Caco-2 (cell line): ENCODE data around the gene SYCP2. TPM values are rescaled to one million over a fixed set of nuclear protein-coding genes. Genes with fewer than 3 reads are reported as not detected.

Source experiments
- BruUV-seq: library from RNA; stranded (reverse); fragments of 400-500 nt; replicated peaks from 2 replicates; lab custom pipeline; 2021; lab: Mats Ljungman, UMichigan
- CTCF ChIA-PET: fragments of 300-600 bp; sonication (Branson Sonifier 250); formaldehyde crosslinking; loops from one replicate; lab custom pipeline; 2022; ENCODE audit warnings: antibody characterized with exemption; lab: Charles Lee
- POLR2A ChIA-PET: fragments of 300-600 bp; sonication (Branson Sonifier 250); formaldehyde crosslinking; loops from one replicate; lab custom pipeline; 2022; ENCODE audit warnings: antibody characterized with exemption; lab: Charles Lee
- DNase-seq, 2 experiments: peaks; one replicate each; pipeline versions ENCODE4 v3.0.0 to v3.0.0-alpha.2; 2020 to 2022
- H3K27me3 ChIP-seq: replicated peaks from 2 replicates; pipeline ENCODE4 v1.6.0; 2011; ENCODE audit warnings: low read length; ENCODE audit not compliant: control insufficient read depth, insufficient read depth
- H3K36me3 ChIP-seq: 2 replicates; pipeline ENCODE4 v1.5.1; 2011; ENCODE audit warnings: low read length; ENCODE audit not compliant: control insufficient read depth, insufficient read depth
- H3K4me1 ChIP-seq: fragments of 250-450 bp; sonication (Bioruptor Pico); 2 replicates; pipeline ENCODE4 v1.5.1; 2020; ENCODE audit warnings: mild to moderate bottlenecking
- H3K4me3 ChIP-seq: 2 replicates; pipeline ENCODE4 v1.5.1; 2011; ENCODE audit warnings: low read depth, mild to moderate bottlenecking, control low read depth, low read length
- H3K9me3 ChIP-seq: fragments of 250-450 bp; sonication (Bioruptor Pico); 2 replicates; pipeline ENCODE4 v1.5.1; 2020; ENCODE audit warnings: mild to moderate bottlenecking, moderate library complexity
- H3K27ac Mint-ChIP-seq: one replicate; pipeline ENCODE4 v1.8.0; 2022; ENCODE audit warnings: mixed read lengths; ENCODE audit not compliant: unreplicated experiment
- H3K27me3 Mint-ChIP-seq: one replicate; pipeline ENCODE4 v1.8.0; 2022; ENCODE audit warnings: mixed read lengths; ENCODE audit not compliant: insufficient read depth, unreplicated experiment
- H3K36me3 Mint-ChIP-seq: one replicate; pipeline ENCODE4 v1.8.0; 2022; ENCODE audit warnings: mild to moderate bottlenecking, mixed read lengths; ENCODE audit not compliant: insufficient read depth, unreplicated experiment
- H3K4me1 Mint-ChIP-seq: one replicate; pipeline ENCODE4 v1.8.0; 2022; ENCODE audit warnings: low read depth, mixed read lengths; ENCODE audit not compliant: unreplicated experiment
- H3K4me3 Mint-ChIP-seq: one replicate; pipeline ENCODE4 v1.8.0; 2022; ENCODE audit warnings: mild to moderate bottlenecking, moderate library complexity, mixed read lengths; ENCODE audit not compliant: unreplicated experiment
- H3K9me3 Mint-ChIP-seq: one replicate; pipeline ENCODE4 v1.8.0; 2022; ENCODE audit warnings: mixed read lengths; ENCODE audit not compliant: unreplicated experiment
- CTCF ChIP-seq, 2 experiments: fragments of 200-600 bp in 1 of 2; IDR thresholded peaks; 1 replicate in 1 of 2; 2 replicates in 1 of 2; pipeline versions ENCODE4 v1.5.1 to v1.8.0; 2011 to 2022; ENCODE audit warnings: antibody characterized with exemption in 1 of 2, control low read depth in 1 of 2, inconsistent platforms in 1 of 2, low read depth in 1 of 2, low read length in 1 of 2, mild to moderate bottlenecking in 1 of 2, moderate library complexity in 1 of 2; ENCODE audit not compliant: insufficient read depth in 1 of 2, severe bottlenecking in 1 of 2, unreplicated experiment in 1 of 2
- intact Hi-C: fragments of 100-400 bp; cut with micrococcal nuclease; formaldehyde crosslinking; loops from one replicate; pipeline ENCODE4 v1.10.0; 2022; ENCODE audit not compliant: unreplicated experiment
- total RNA-seq: library from RNA; stranded (reverse); gene quantifications from 2 replicates; pipeline ENCODE4 v1.2.3, GENCODE V29; 2022

SYCP2 gene
- total RNA-seq, 1 experiment from 2014 or later, result 68.7 TPM

- no peak overlapping the region for H3K4me3 ChIP-seq
- BruUV-seq, result no TSS peak
- Mint-ChIP-seq H3K27me3 (no peaks in the 10 kb centered on the region), H3K9me3 (no peaks in the 10 kb centered on the region), H3K36me3 (peaks cover 28% of the 10 kb centered on the region), H3K4me3 (no peak overlapping the region), H3K27ac (no peak overlapping the region), H3K4me1 (peaks cover 7% of the 10 kb centered on the region)
- H3K4me1 ChIP-seq, result no peaks in the 10 kb centered on the region
- CTCF ChIA-PET, result interaction anchor here (0.7 to 1.0 kb wide), 4 partner anchors 9 to 101 kb away, joined by 7 to 10 read pairs (median 9); partner anchors contain the start of genes FAM217B and PPP1R3D
- DNase-seq, result peak; percentile 59 to 73
- H3K36me3 ChIP-seq, result no peaks in the 10 kb centered on the region; the same call in 1 of the 2 replicates
- no peaks in the 10 kb centered on the region for H3K27me3 ChIP-seq
- POLR2A ChIA-PET, result no interaction called here
- H3K9me3 ChIP-seq, result no peaks in the 10 kb centered on the region
- peak; percentile 86 to 91 for TF ChIP-seq CTCF (IDR thresholded peaks at IDR 0.05; ENCODE audit: insufficient read depth in 1 of 2, low read depth in 1 of 2, low read length in 1 of 2, severe bottlenecking in 1 of 2, unreplicated experiment in 1 of 2)
- intact Hi-C loops, result loop anchor here (1.0 to 10.0 kb wide), 3 partner anchors 38 to 416 kb away; no protein-coding TSS in a partner anchor
Measured at GRCh38 chr20:59948828-59949720, 15.6 kb upstream of the SYCP2 start.

GRCh38 chr20:59948212-59948611 lies 14.8 kb upstream of the SYCP2 start:
- Mint-ChIP-seq H3K27ac (no peak overlapping the region), H3K4me1 (peaks cover 7% of the 10 kb centered on the region), H3K36me3 (peaks cover 34% of the 10 kb centered on the region), H3K9me3 (no peaks in the 10 kb centered on the region), H3K4me3 (no peak overlapping the region), H3K27me3 (no peaks in the 10 kb centered on the region)
- TF ChIP-seq CTCF (IDR thresholded peaks at IDR 0.05; ENCODE audit: insufficient read depth in 1 of 2, low read depth in 1 of 2, low read length in 1 of 2, severe bottlenecking in 1 of 2, unreplicated experiment in 1 of 2), result no peak
- Histone ChIP-seq H3K9me3 (no peaks in the 10 kb centered on the region), H3K27me3 (no peaks in the 10 kb centered on the region), H3K4me1 (no peaks in the 10 kb centered on the region), H3K36me3 (no peaks in the 10 kb centered on the region; the same call in 1 of the 2 replicates), H3K4me3 (no peak overlapping the region)
- BruUV-seq, result no TSS peak
- intact Hi-C loops, result loop anchor here (5.0 to 10.0 kb wide), 2 partner anchors 39 to 417 kb away; no protein-coding TSS in a partner anchor
- ChIA-PET POLR2A (no interaction called here), CTCF (interaction anchor here (0.7 to 1.0 kb wide), 3 partner anchors 8 to 102 kb away, joined by 7 to 10 read pairs (median 10); partner anchors contain the start of genes FAM217B and PPP1R3D)
- no peak for DNase-seq

GRCh38 chr20:59947376-59947775 lies 13.9 kb upstream of the SYCP2 start:
- no TSS peak for BruUV-seq
- Mint-ChIP-seq H3K4me3 (no peak overlapping the region), H3K4me1 (peaks cover 7% of the 10 kb centered on the region), H3K27me3 (no peaks in the 10 kb centered on the region), H3K9me3 (no peaks in the 10 kb centered on the region), H3K27ac (no peak overlapping the region), H3K36me3 (peaks cover 34% of the 10 kb centered on the region)
- Histone ChIP-seq H3K9me3 (no peaks in the 10 kb centered on the region), H3K4me1 (no peaks in the 10 kb centered on the region), H3K27me3 (no peaks in the 10 kb centered on the region), H3K4me3 (no peak overlapping the region), H3K36me3 (no peaks in the 10 kb centered on the region; the same call in 1 of the 2 replicates)
- POLR2A ChIA-PET, result no interaction called here
- CTCF ChIA-PET, result interaction anchor here (1.2 to 1.6 kb wide), 2 partner anchors 8 to 13 kb away, joined by 3 to 4 read pairs; partner anchors contain the start of gene SYCP2
- intact Hi-C loops, result loop anchor here (5.0 to 10.0 kb wide), 2 partner anchors 40 to 417 kb away; no protein-coding TSS in a partner anchor
- no peak for TF ChIP-seq CTCF (IDR thresholded peaks at IDR 0.05; ENCODE audit: insufficient read depth in 1 of 2, low read depth in 1 of 2, low read length in 1 of 2, severe bottlenecking in 1 of 2, unreplicated experiment in 1 of 2)
- DNase-seq, result no peak
